GM23338 (cell line): ENCODE measurements around the gene ASPG. TPM values are rescaled to one million over a fixed set of nuclear protein-coding genes. Genes with fewer than 3 reads are reported as not detected.

Experiments
- ATAC-seq: fragments of 200-7000 bp; cut with Tn5 transposase; 3 replicates; pipeline ENCODE4 v1.9.1; 2020
- DNase-seq: peaks from one replicate; pipeline ENCODE4 v3.0.0-alpha.2; 2015; ENCODE audit warnings: low spot score
- H2AFZ ChIP-seq: fragments of 200-600 bp; sonication (generic); 2 replicates; pipeline ENCODE4 v1.8.0; 2016; ENCODE audit warnings: antibody characterized with exemption, mild to moderate bottlenecking, moderate library complexity
- H3F3A ChIP-seq: fragments of 200-600 bp; sonication (generic); replicated peaks from 2 replicates; pipeline ENCODE4 v1.8.0; 2017; ENCODE audit warnings: antibody characterized with exemption, mixed run types, low read depth
- H3K27ac ChIP-seq: fragments of 200-600 bp; sonication (generic); 2 replicates; pipeline ENCODE4 v1.6.1; 2016; ENCODE audit warnings: low read depth
- H3K27me3 ChIP-seq: fragments of 200-600 bp; sonication (generic); 2 replicates; pipeline ENCODE4 v1.8.0; 2016; ENCODE audit warnings: mild to moderate bottlenecking, mixed run types, moderate library complexity; ENCODE audit not compliant: insufficient read depth
- H3K36me3 ChIP-seq: fragments of 200-600 bp; sonication (generic); 2 replicates; pipeline ENCODE4 v1.8.0; 2016; ENCODE audit warnings: mild to moderate bottlenecking; ENCODE audit not compliant: insufficient read depth
- H3K4me1 ChIP-seq: fragments of 200-600 bp; sonication (generic); 2 replicates; pipeline ENCODE4 v1.8.0; 2016; ENCODE audit warnings: mild to moderate bottlenecking, moderate library complexity; ENCODE audit not compliant: insufficient read depth
- H3K4me2 ChIP-seq: fragments of 200-600 bp; sonication (generic); 2 replicates; pipeline ENCODE4 v1.7.1; 2017; ENCODE audit warnings: mixed run types
- H3K4me3 ChIP-seq: fragments of 200-600 bp; sonication (generic); 2 replicates; pipeline ENCODE4 v1.6.1; 2016; ENCODE audit warnings: mixed run types
- H3K79me2 ChIP-seq: fragments of 200-600 bp; sonication (generic); replicated peaks from 2 replicates; pipeline ENCODE4 v1.8.0; 2017; ENCODE audit warnings: mild to moderate bottlenecking; ENCODE audit not compliant: insufficient read depth
- H3K9me2 ChIP-seq: fragments of 200-600 bp; sonication (generic); 2 replicates; pipeline ENCODE4 v1.8.0; 2017; ENCODE audit not compliant: insufficient read depth
- H4K20me1 ChIP-seq: fragments of 200-600 bp; sonication (generic); replicated peaks from 2 replicates; pipeline ENCODE4 v1.8.0; 2017; ENCODE audit warnings: mild to moderate bottlenecking; ENCODE audit not compliant: insufficient read depth
- H3K27ac Mint-ChIP-seq: 2 replicates; pipeline ENCODE4 v1.8.0; 2020; ENCODE audit warnings: inconsistent platforms, mild to moderate bottlenecking, moderate library complexity, mixed read lengths
- H3K27me3 Mint-ChIP-seq: 3 replicates; pipeline ENCODE4 v1.8.0; 2022; ENCODE audit warnings: low read depth, mild to moderate bottlenecking, moderate library complexity, mixed read lengths, inconsistent platforms; ENCODE audit not compliant: insufficient read depth, poor library complexity
- H3K36me3 Mint-ChIP-seq: 3 replicates; pipeline ENCODE4 v1.8.0; 2021; ENCODE audit warnings: low read depth, mild to moderate bottlenecking, inconsistent platforms, moderate library complexity, mixed read lengths
- H3K4me1 Mint-ChIP-seq: 3 replicates; pipeline ENCODE4 v1.8.0; 2020; ENCODE audit warnings: mild to moderate bottlenecking, inconsistent platforms, mixed read lengths
- H3K4me3 Mint-ChIP-seq: 3 replicates; pipeline ENCODE4 v1.8.0; 2021; ENCODE audit warnings: moderate library complexity, mild to moderate bottlenecking, inconsistent platforms, mixed read lengths
- H3K9me3 Mint-ChIP-seq: 3 replicates; pipeline ENCODE4 v1.8.0; 2020; ENCODE audit warnings: moderate library complexity, mild to moderate bottlenecking, inconsistent platforms, mixed read lengths
- CREB1 ChIP-seq: fragments of 250-450 bp; sonication (Bioruptor Pico); IDR thresholded peaks from 2 replicates; pipeline ENCODE4 v1.5.0; 2020; ENCODE audit warnings: low read depth, mild to moderate bottlenecking, moderate library complexity
- CTCF ChIP-seq, 2 experiments: fragments of 200-600 bp in 1 of 2; sonication (generic) in 1 of 2; conservative IDR thresholded peaks; 2 replicates each; pipeline versions ENCODE4 v1.5.1 to v1.6.1; 2016 to 2017; ENCODE audit warnings: antibody characterized with exemption in 2 of 2, low read depth in 2 of 2, mild to moderate bottlenecking in 2 of 2, moderate library complexity in 1 of 2
- ETS1 ChIP-seq: IDR thresholded peaks from 2 replicates; pipeline ENCODE4 v1.6.1; 2016; ENCODE audit warnings: antibody characterized with exemption
- JUNB ChIP-seq: IDR thresholded peaks from one replicate; pipeline ENCODE4 v1.6.1; 2016; ENCODE audit warnings: antibody characterized with exemption; ENCODE audit not compliant: unreplicated experiment
- POLR2AphosphoS5 ChIP-seq: IDR thresholded peaks from 2 replicates; pipeline ENCODE4 v1.6.1; 2016; ENCODE audit warnings: antibody characterized with exemption, low read depth
- REST ChIP-seq: IDR thresholded peaks from one replicate; pipeline ENCODE4 v1.6.1; 2018; ENCODE audit warnings: antibody characterized with exemption; ENCODE audit not compliant: unreplicated experiment
- STAT1 ChIP-seq: IDR thresholded peaks from one replicate; pipeline ENCODE4 v1.6.1; 2016; ENCODE audit warnings: antibody characterized with exemption; ENCODE audit not compliant: unreplicated experiment
- ZNF114 ChIP-seq: fragments of 250-450 bp; sonication (Bioruptor Pico); IDR thresholded peaks from 2 replicates; pipeline ENCODE4 v1.5.0; 2020; ENCODE audit warnings: mild to moderate bottlenecking, moderate library complexity
- ZNF331 ChIP-seq: fragments of 250-450 bp; sonication (Bioruptor Pico); IDR thresholded peaks from 2 replicates; pipeline ENCODE4 v1.5.0; 2020; ENCODE audit warnings: low read depth, mild to moderate bottlenecking, moderate library complexity
- polyA plus RNA-seq: library from polyadenylated mRNA; unstranded; fragments of >200 nt; fragmentation: Nextera tagmentation; extraction: Ambion mirVana; gene quantifications from 2 replicates; pipeline ENCODE4 v1.2.1, GENCODE V29; 2016
- total RNA-seq: library from RNA; depleted of rRNA; stranded (reverse); fragments of >200 nt; shearing (Covaris generic); gene quantifications from 2 replicates; pipeline ENCODE4 v1.2.3, GENCODE V29; 2014

Gene ASPG
- total and polyA plus RNA-seq, 2 experiments from 2014 or later, result 0.61 to 6.2 TPM

GRCh38 chr14:104152246-104152575 lies 66.7 kb downstream of the ASPG start:
- Histone ChIP-seq H2AFZ (no peak overlapping the region), H3K4me1 (peaks cover 21% of the 10 kb centered on the region), H3K4me3 (no peak overlapping the region), H3K27me3 (no peaks in the 10 kb centered on the region), H3K9me2 (no peaks in the 10 kb centered on the region), H4K20me1 (no peaks in the 10 kb centered on the region), H3K79me2 (peaks cover 66% of the 10 kb centered on the region), H3K4me2 (no peak overlapping the region), H3K27ac (no peak overlapping the region), H3K36me3 (no peaks in the 10 kb centered on the region), H3F3A (0 out of 2 replicates have a peak, but pooled peaks cover 5% of the 10 kb centered on the region)
- Mint-ChIP-seq H3K36me3 (no peaks in the 10 kb centered on the region), H3K4me3 (no peak overlapping the region), H3K9me3 (no peaks in the 10 kb centered on the region), H3K27me3 (peaks cover 10% of the 10 kb centered on the region), H3K4me1 (peaks cover 18% of the 10 kb centered on the region), H3K27ac (no peak overlapping the region)
- TF ChIP-seq JUNB, result no peak
- TF ChIP-seq CTCF (conservative IDR thresholded peaks at IDR 0.05; ENCODE audit: low read depth in 2 of 2), result no peak
- no peak for TF ChIP-seq ETS1
- TF ChIP-seq REST, result no peak
- ATAC-seq (no peak), DNase-seq (no peak)

GRCh38 chr14:104152686-104153393 lies 67.3 kb downstream of the ASPG start:
- no peaks in the 10 kb centered on the region for H4K20me1 ChIP-seq
- ATAC-seq (no peak), DNase-seq (no peak)
- H3K36me3 ChIP-seq, result no peaks in the 10 kb centered on the region
- H3K4me2 ChIP-seq, result no peak overlapping the region
- H3K27me3 ChIP-seq, result no peaks in the 10 kb centered on the region
- no peak overlapping the region for H3K27ac Mint-ChIP-seq
- no peaks in the 10 kb centered on the region for H3K9me3 Mint-ChIP-seq
- H2AFZ ChIP-seq, result no peak overlapping the region
- H3K27me3 Mint-ChIP-seq, result peaks cover 8% of the 10 kb centered on the region
- no peaks in the 10 kb centered on the region for H3K36me3 Mint-ChIP-seq
- no peaks in the 10 kb centered on the region for H3K9me2 ChIP-seq
- peaks cover 15% of the 10 kb centered on the region for H3K4me1 Mint-ChIP-seq
- H3K79me2 ChIP-seq, result peaks cover 60% of the 10 kb centered on the region
- no peak overlapping the region for H3K27ac ChIP-seq
- H3K4me3 Mint-ChIP-seq, result no peak overlapping the region
- H3F3A ChIP-seq, result 0 out of 2 replicates have a peak, but pooled peaks cover 5% of the 10 kb centered on the region
- peaks cover 21% of the 10 kb centered on the region for H3K4me1 ChIP-seq
- no peak overlapping the region for H3K4me3 ChIP-seq
- TF ChIP-seq CREB1 (CRISPR knock-in tag) (no peak), POLR2AphosphoS5 (no peak), STAT1 (no peak), JUNB (no peak), ETS1 (no peak), CTCF (conservative IDR thresholded peaks at IDR 0.05; ENCODE audit: low read depth in 2 of 2) (no peak), REST (no peak), ZNF331 (CRISPR knock-in tag) (no peak), ZNF114 (CRISPR knock-in tag) (no peak)
